GM13977 (cell line): ENCODE measurements around the gene ZNF532.

Source experiments
- DNase-seq: peaks from one replicate; pipeline ENCODE4 v3.0.0; 2012; ENCODE audit warnings: low spot score
- in situ Hi-C: fragments of 300-500 bp; cut with MboI; formaldehyde crosslinking; loops from one replicate; pipeline ENCODE4 v1.12.0; 2022; ENCODE audit warnings: low sequenced_read_pairs, low pct_unique_long_range_greater_than_20kb, mixed read lengths, inconsistent platforms; ENCODE audit not compliant: unreplicated experiment
- TF ChIP-seq, protein P1 (sequence below): IDR thresholded peaks from 2 replicates; pipeline ENCODE4 v1.5.1; 2012; ENCODE audit warnings: mild to moderate bottlenecking, control low read depth; ENCODE audit not compliant: insufficient read depth; ENCODE audit errors: extremely low read depth, missing control alignments

Gene ZNF532

GRCh38 chr18:58929206-58929605 lies 64.5 kb downstream of the ZNF532 start:
- no peak for DNase-seq
- TF ChIP-seq, protein P1, sequence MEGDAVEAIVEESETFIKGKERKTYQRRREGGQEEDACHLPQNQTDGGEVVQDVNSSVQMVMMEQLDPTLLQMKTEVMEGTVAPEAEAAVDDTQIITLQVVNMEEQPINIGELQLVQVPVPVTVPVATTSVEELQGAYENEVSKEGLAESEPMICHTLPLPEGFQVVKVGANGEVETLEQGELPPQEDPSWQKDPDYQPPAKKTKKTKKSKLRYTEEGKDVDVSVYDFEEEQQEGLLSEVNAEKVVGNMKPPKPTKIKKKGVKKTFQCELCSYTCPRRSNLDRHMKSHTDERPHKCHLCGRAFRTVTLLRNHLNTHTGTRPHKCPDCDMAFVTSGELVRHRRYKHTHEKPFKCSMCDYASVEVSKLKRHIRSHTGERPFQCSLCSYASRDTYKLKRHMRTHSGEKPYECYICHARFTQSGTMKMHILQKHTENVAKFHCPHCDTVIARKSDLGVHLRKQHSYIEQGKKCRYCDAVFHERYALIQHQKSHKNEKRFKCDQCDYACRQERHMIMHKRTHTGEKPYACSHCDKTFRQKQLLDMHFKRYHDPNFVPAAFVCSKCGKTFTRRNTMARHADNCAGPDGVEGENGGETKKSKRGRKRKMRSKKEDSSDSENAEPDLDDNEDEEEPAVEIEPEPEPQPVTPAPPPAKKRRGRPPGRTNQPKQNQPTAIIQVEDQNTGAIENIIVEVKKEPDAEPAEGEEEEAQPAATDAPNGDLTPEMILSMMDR, result no peak
- in situ Hi-C loops, result no loop called here

GRCh38 chr18:58934356-58934755 lies 69.7 kb downstream of the ZNF532 start:
- no peak for DNase-seq
- in situ Hi-C loops, result no loop called here
- TF ChIP-seq, protein P1, result no peak

GRCh38 chr18:58934933-58935577 lies 70.4 kb downstream of the ZNF532 start:
- no peak for DNase-seq
- in situ Hi-C loops, result no loop called here
- TF ChIP-seq, protein P1, result no peak

GRCh38 chr18:58937071-58937886 lies 72.6 kb downstream of the ZNF532 start:
- TF ChIP-seq, protein P1, result no peak
- DNase-seq, result no peak
- in situ Hi-C loops, result no loop called here

DNA sequence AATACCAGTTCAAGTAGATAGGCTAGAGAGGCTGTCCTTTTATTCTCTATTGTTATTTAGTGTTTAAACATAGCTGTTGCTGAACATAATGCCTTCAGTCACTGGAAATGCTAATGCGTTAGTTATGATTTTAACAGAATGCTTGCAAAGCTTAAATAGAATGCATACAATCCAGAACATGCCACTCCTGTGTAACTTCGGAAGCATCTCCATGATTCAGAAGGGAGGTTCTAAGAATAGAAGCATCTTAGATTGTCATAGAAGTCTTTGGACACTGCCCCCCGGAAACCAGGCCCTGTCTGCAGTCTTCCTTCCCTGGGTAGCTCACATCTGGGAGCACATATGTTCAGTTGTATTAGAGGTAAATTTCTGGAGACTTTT lies 73.2 kb downstream of the ZNF532 start:
- DNase-seq, result no peak
- TF ChIP-seq, protein P1, result no peak

DNA sequence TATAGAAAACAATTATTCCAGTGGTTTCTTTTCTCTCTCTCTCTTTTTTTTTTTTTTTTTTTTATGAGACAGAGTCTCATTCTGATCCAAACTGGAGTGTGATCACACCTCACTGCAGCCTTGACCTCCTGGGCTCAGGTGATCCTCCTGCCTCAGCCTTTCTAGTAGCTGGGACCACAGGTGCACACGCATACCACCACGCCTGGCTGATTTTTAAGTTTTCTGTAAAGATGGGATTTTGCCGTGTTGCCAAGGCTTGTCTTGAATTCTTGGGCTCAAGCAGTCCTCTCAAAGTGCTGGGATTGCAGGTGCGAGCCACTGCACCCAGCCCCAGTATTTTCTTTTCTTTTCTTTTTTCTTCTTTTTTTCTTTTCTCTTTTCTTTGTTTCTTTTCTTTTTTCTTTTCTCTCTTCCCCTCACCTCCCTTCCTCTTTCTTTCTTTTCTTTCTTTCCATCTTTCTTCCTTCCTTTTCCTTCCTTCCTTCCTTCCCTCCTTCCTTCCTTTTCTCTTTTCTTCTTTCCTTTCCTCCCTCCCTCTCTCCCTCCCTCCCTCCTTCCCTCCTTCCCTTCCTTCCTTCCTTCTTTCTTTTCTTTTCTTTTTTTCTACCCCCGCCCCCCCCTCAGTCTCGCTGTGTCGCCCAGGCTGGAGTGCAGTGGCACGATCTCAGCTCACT lies 76.9 kb downstream of the ZNF532 start:
- no peak for DNase-seq
- TF ChIP-seq, protein P1, result no peak
- in situ Hi-C loops, result no loop called here

More for the DNA sequence above, 73.2 kb downstream of the ZNF532 start:
- in situ Hi-C loops, result no loop called here
